DOHH2 (cell line): ENCODE data around the gene RPTOR.

Source experiments
- EZH2phosphoT487 ChIP-seq: fragments of 200-600 bp; sonication (generic); IDR thresholded peaks from 2 replicates; pipeline ENCODE4 v1.6.1; 2017; ENCODE audit warnings: borderline replicate concordance, mild to moderate bottlenecking, antibody characterized with exemption, low read length, moderate library complexity, mixed read lengths
- TF ChIP-seq, protein P1 (sequence below): fragments of 200-600 bp; sonication (generic); IDR thresholded peaks from one replicate; pipeline ENCODE4 v1.5.1; 2014; ENCODE audit warnings: antibody characterized with exemption, mild to moderate bottlenecking, low read depth, low read length; ENCODE audit not compliant: poor library complexity, severe bottlenecking

DNA sequence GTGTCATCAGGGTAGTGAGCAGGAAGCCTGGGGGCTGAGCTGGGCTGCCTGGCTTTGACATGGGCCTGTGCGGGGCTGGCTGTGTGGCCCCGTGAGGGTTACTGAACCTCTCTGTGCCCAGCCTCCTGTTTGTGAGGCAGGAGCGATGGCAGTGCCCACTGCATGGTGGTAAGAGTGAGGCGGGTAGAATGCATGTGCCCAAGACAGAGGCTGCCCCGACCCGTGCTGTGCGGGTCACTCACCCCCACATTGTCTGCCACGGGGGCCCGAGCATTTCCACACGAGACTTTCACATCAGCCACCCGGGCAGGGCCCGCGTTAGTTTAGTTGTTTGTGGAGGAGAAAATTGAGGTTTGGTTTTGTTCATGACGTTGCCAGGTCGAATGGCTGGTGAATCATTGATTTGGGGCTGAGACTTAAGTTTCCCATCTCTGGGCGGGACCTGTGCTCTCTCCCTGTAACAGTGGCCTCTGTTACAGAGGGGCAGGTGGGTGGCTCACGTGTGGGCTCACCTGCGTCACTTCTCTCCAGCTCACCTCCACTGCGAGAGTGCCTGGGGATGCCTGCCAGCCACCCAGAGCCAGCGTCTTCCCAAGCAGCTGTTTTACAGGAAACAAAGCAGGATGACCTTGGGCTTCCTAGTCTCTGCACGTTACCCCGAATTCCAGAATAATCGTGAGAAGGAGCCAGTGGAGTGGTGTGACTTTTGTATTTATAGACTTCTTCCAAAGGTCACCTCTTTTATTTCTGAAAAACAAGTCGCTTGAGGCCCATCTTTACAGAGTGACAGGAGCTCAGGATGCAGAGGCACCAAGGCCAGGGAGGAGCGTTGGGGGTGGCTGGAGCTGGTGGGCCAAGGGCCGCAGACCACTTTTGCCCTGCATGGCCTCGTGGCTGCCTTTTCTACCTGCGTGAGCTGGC is 150.6 kb downstream of the RPTOR start:
- TF ChIP-seq, protein P1, sequence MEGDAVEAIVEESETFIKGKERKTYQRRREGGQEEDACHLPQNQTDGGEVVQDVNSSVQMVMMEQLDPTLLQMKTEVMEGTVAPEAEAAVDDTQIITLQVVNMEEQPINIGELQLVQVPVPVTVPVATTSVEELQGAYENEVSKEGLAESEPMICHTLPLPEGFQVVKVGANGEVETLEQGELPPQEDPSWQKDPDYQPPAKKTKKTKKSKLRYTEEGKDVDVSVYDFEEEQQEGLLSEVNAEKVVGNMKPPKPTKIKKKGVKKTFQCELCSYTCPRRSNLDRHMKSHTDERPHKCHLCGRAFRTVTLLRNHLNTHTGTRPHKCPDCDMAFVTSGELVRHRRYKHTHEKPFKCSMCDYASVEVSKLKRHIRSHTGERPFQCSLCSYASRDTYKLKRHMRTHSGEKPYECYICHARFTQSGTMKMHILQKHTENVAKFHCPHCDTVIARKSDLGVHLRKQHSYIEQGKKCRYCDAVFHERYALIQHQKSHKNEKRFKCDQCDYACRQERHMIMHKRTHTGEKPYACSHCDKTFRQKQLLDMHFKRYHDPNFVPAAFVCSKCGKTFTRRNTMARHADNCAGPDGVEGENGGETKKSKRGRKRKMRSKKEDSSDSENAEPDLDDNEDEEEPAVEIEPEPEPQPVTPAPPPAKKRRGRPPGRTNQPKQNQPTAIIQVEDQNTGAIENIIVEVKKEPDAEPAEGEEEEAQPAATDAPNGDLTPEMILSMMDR, result no peak
- no peak for TF ChIP-seq EZH2phosphoT487
